GM23248 (cell line): ENCODE measurements around the gene OR2T3.
"Not testable (repeated sequence)": the region's sequence is repeated elsewhere in the genome, so short reads cannot be mapped to it uniquely, and the experiment has no call there.

Experiments used
- EZH2 ChIP-seq: fragments of 200-600 bp; sonication (generic); IDR thresholded peaks from 2 replicates; pipeline ENCODE4 v1.6.1; 2018; ENCODE audit warnings: antibody characterized with exemption, mild to moderate bottlenecking; ENCODE audit not compliant: insufficient read depth, poor library complexity, severe bottlenecking
- EZH2phosphoT487 ChIP-seq: fragments of 200-600 bp; sonication (generic); IDR thresholded peaks from 2 replicates; pipeline ENCODE4 v1.6.1; 2018; ENCODE audit warnings: antibody characterized with exemption, moderate library complexity, mild to moderate bottlenecking, low read depth; ENCODE audit not compliant: insufficient read depth

GRCh38 chr1:248444603-248445002, 28.5 kb upstream of the OR2T3 start:
- TF ChIP-seq EZH2, EZH2phosphoT487: not testable (repeated sequence)
